Fibroblast of lung (primary cell): ENCODE measurements around the gene PIK3R1.

Source experiments
- EZH2 ChIP-seq: IDR thresholded peaks from 2 replicates; pipeline ENCODE4 v1.5.1; 2012; ENCODE audit warnings: low read length, control low read depth, mild to moderate bottlenecking; ENCODE audit errors: missing control alignments
- TF ChIP-seq, protein P1 (sequence below), 2 donors: IDR thresholded peaks in 1 of 2; conservative IDR thresholded peaks in 1 of 2; 1 replicate in 1 of 2; 2 replicates in 1 of 2; pipeline ENCODE4 v1.5.1; 2011 to 2012; ENCODE audit warnings: low read length in 2 of 2, control low read depth in 1 of 2, inconsistent platforms in 1 of 2, low read depth in 1 of 2, mild to moderate bottlenecking in 1 of 2

DNA sequence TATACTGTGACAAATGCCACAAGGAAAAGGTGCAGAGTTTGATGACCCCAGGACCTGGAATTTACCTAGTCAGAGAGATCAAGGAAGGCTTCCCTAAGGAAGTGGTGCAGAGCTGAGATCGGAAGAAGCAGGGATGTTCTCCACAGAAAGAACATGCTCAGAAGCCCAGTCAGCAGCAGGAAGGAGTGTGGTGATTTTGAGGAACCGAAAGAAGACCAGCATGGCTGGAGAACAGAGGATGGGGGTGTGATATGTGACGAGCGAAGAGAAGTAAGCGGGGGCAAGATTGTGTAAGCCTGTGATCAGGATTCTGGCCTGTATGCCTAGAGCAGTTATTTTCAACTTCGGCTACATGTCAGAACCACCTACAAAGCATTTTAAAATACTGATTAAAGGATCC is 18.7 kb upstream of the PIK3R1 start:
- TF ChIP-seq, protein P1, sequence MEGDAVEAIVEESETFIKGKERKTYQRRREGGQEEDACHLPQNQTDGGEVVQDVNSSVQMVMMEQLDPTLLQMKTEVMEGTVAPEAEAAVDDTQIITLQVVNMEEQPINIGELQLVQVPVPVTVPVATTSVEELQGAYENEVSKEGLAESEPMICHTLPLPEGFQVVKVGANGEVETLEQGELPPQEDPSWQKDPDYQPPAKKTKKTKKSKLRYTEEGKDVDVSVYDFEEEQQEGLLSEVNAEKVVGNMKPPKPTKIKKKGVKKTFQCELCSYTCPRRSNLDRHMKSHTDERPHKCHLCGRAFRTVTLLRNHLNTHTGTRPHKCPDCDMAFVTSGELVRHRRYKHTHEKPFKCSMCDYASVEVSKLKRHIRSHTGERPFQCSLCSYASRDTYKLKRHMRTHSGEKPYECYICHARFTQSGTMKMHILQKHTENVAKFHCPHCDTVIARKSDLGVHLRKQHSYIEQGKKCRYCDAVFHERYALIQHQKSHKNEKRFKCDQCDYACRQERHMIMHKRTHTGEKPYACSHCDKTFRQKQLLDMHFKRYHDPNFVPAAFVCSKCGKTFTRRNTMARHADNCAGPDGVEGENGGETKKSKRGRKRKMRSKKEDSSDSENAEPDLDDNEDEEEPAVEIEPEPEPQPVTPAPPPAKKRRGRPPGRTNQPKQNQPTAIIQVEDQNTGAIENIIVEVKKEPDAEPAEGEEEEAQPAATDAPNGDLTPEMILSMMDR (conservative IDR thresholded peaks at IDR 0.05 in 1 of 2, IDR thresholded peaks at IDR 0.05 in 1 of 2; ENCODE audit: low read depth in 1 of 2, low read length in 2 of 2): no peak
- no peak for TF ChIP-seq EZH2
